ENCODE data around the gene OMD. TPM values are rescaled to one million over a fixed set of nuclear protein-coding genes. Genes with fewer than 3 reads are reported as not detected.

The OMD gene
- total and polyA plus RNA-seq, 2 of the 8 experiments (the other 6 are each of a cell fraction or from before 2014, with no cell fraction given) = not detected

DNA sequence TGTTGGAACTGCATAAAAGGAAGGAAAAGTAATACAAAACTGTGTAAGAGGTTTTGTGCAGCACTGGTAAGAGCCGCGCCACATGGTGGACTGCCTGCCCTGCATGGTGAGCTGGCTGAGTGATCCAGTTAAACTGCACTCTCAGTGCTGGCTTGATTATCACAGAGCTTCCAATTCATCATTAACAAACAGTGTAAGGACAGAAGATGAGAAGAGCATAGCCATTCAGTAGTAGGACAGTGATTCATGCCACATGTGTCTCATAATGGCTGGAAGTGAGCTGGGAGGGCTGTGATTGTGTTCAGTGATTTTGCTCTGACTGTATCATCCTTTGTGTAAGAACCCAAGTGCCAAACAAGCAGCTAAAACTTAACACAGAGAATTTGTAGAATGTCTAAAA is 43.9 kb upstream of the OMD start:
- no peak overlapping the region for H4K91ac ChIP-seq (replicated peaks; ENCODE audit: insufficient read length, low read length)
- no peak overlapping the region for H3K14ac ChIP-seq (ENCODE audit: insufficient read length)
- H3K79me1 ChIP-seq (ENCODE audit: low read depth, low read length) = no peaks in the 10 kb centered on the region
- CTCF ChIA-PET (ENCODE audit: partially characterized antibody) = interaction anchor here (0.7 to 2.0 kb wide), 4 partner anchors 13 to 132 kb away, joined by 3 to 5 read pairs (median 4); no protein-coding TSS in a partner anchor
- H2AK5ac ChIP-seq (ENCODE audit: low read depth, low read length) = no peak overlapping the region
- no peak overlapping the region for H2BK12ac ChIP-seq (ENCODE audit: low read depth, low read length)
- no peaks in the 10 kb centered on the region for H3K27me3 ChIP-seq (replicated peaks in 1 of 4; ENCODE audit: control insufficient read depth in 3 of 4, extremely low read depth in 1 of 4, insufficient read depth in 3 of 4, low read length in 3 of 4)
- no peaks in the 10 kb centered on the region for H3K79me2 ChIP-seq (ENCODE audit: control insufficient read depth in 1 of 2, insufficient read depth in 2 of 2, low read length in 2 of 2)
- H2AFZ ChIP-seq (ENCODE audit: low read length) = no peak overlapping the region
- H3K23ac ChIP-seq (ENCODE audit: insufficient read length) = no peak overlapping the region
- H4K5ac ChIP-seq (ENCODE audit: insufficient read length, low read depth, low read length) = no peak overlapping the region
- H3K4me2 ChIP-seq (ENCODE audit: insufficient read depth in 1 of 2, low read depth in 2 of 2, low read length in 2 of 2) = no peak overlapping the region
- no peak overlapping the region for H2BK15ac ChIP-seq (ENCODE audit: low read length)
- no peaks in the 10 kb centered on the region for H3K23me2 ChIP-seq (ENCODE audit: low read depth, low read length)
- H3K36me3 ChIP-seq (ENCODE audit: control insufficient read depth in 2 of 4, insufficient read depth in 4 of 4, low read length in 3 of 4) = no peaks in the 10 kb centered on the region
- no peaks in the 10 kb centered on the region for H3K4me1 ChIP-seq (replicated peaks in 1 of 4; ENCODE audit: control insufficient read depth in 3 of 4, insufficient read depth in 4 of 4, low read length in 3 of 4)
- H3K18ac ChIP-seq (ENCODE audit: extremely low read depth, low read length) = no peak overlapping the region
- no peak overlapping the region for H3K27ac ChIP-seq (ENCODE audit: low read depth, low read length)
- no peak overlapping the region for H3K4ac ChIP-seq (replicated peaks; ENCODE audit: insufficient read length, low read depth, low read length)
- TF ChIP-seq TEAD4 (IDR thresholded peaks at IDR 0.05; ENCODE audit: low read depth, low read length) (no peak), CBX8 (IDR thresholded peaks at IDR 0.05; ENCODE audit: borderline replicate concordance, low read depth, low read length) (no peak), CEBPB (IDR thresholded peaks at IDR 0.05; ENCODE audit: low read depth, low read length) (no peak), RNF2 (IDR thresholded peaks at IDR 0.05; ENCODE audit: borderline replicate concordance, low read depth, low read length, missing control alignments, poor library complexity, severe bottlenecking) (no peak), ATF2 (IDR thresholded peaks at IDR 0.05; ENCODE audit: low read length) (no peak), EZH2 (IDR thresholded peaks at IDR 0.05; ENCODE audit: low read depth, low read length, severe bottlenecking) (no peak), TAF7 (optimal IDR thresholded peaks at IDR 0.05; ENCODE audit: borderline replicate concordance, low read depth, low read length) (no peak), HDAC6 (IDR thresholded peaks at IDR 0.05; ENCODE audit: low read depth, low read length) (no peak), SUZ12 (IDR thresholded peaks at IDR 0.05; ENCODE audit: low read length) (no peak), GTF2F1 (IDR thresholded peaks at IDR 0.05; ENCODE audit: borderline replicate concordance, low read depth, low read length) (no peak), SP2 (IDR thresholded peaks at IDR 0.05; ENCODE audit: low read length) (no peak), ASH2L (IDR thresholded peaks at IDR 0.05; ENCODE audit: low read length) (no peak)
- no peaks in the 10 kb centered on the region for H4K20me1 ChIP-seq (replicated peaks in 1 of 2; ENCODE audit: control insufficient read depth in 1 of 2, insufficient read depth in 2 of 2, low read length in 2 of 2)
- no peak overlapping the region for H3K4me3 ChIP-seq (ENCODE audit: extremely low read depth in 1 of 4, insufficient read depth in 2 of 4, low read depth in 3 of 4, low read length in 4 of 4)
- no peak overlapping the region for H2BK20ac ChIP-seq (ENCODE audit: low read length)
- no peak for FAIRE-seq
- no peak overlapping the region for H2BK120ac ChIP-seq (replicated peaks; ENCODE audit: low read depth, low read length)
- POLR2A ChIA-PET (ENCODE audit: partially characterized antibody) = no interaction called here
- DNase-seq (ENCODE audit: low read depth in 1 of 2, low spot score in 2 of 2) = no peak
- H2BK5ac ChIP-seq (ENCODE audit: low read depth, low read length) = no peak overlapping the region
- 96% methylated on average over 2 of the region's 2 CpGs; no CpG with 5 or more reads in 1 of the 2 experiments for WGBS, 2 experiments (ENCODE audit: extremely low coverage in 1 of 2, insufficient coverage in 1 of 2, insufficient read length in 1 of 2, insufficient replicate concordance in 2 of 2, low coverage in 1 of 2, low lambda C conversion rate in 2 of 2, missing lambda C conversion rate in 1 of 2)
- no peak overlapping the region for H3K9ac ChIP-seq (replicated peaks in 1 of 4; ENCODE audit: extremely low read depth in 1 of 4, low read depth in 3 of 4, low read length in 3 of 4)
- H3K56ac ChIP-seq (replicated peaks; ENCODE audit: insufficient read length, low read depth, low read length) = no peak overlapping the region
- H3K9me3 ChIP-seq (ENCODE audit: insufficient read depth in 2 of 2, low read depth in 1 of 2, low read length in 1 of 2) = no peaks in the 10 kb centered on the region
- no peak overlapping the region for H4K8ac ChIP-seq (ENCODE audit: extremely low read depth, insufficient read depth, low read length)

Measured in H1 (cell line).